Upper lobe of left lung (tissue), 6 donors: ENCODE results near the gene CDK16. TPM values are rescaled to one million over a fixed set of nuclear protein-coding genes. Genes with fewer than 3 reads are reported as not detected.

Source experiments
- ATAC-seq, 2 donors: fragments of 200-7000 bp; cut with Tn5 transposase; one replicate each; pipeline ENCODE4 v1.9.1; 2022; ENCODE audit warnings: mild to moderate bottlenecking in 2 of 2, moderate library complexity in 2 of 2; ENCODE audit not compliant: low FRiP score in 2 of 2
- DNase-seq, 2 donors: peaks; one replicate each; pipeline ENCODE4 v3.0.0-alpha.2; 2019 to 2020
- H3K27ac ChIP-seq, 4 donors: fragments of 200-600 bp; sonication (generic); one replicate each; pipeline ENCODE4 v1.5.1; 2016 to 2019
- H3K27me3 ChIP-seq, 4 donors: fragments of 200-600 bp; sonication (generic); one replicate each; pipeline ENCODE4 v1.5.1; 2017 to 2019
- H3K36me3 ChIP-seq, 4 donors: fragments of 200-600 bp; sonication (generic); one replicate each; pipeline ENCODE4 v1.5.1; 2016 to 2019
- H3K4me1 ChIP-seq, 4 donors: fragments of 200-600 bp; sonication (generic); one replicate each; pipeline ENCODE4 v1.5.1; 2018 to 2019
- H3K4me3 ChIP-seq, 4 donors: fragments of 200-600 bp; sonication (generic); one replicate each; pipeline ENCODE4 v1.5.1; 2017 to 2019; ENCODE audit warnings: mild to moderate bottlenecking in 2 of 4, moderate library complexity in 1 of 4
- H3K9me3 ChIP-seq, 4 donors: fragments of 200-600 bp; sonication (generic); one replicate each; pipeline ENCODE4 v1.5.1; 2018 to 2019
- EP300 ChIP-seq, 4 donors: sonication (generic); formaldehyde crosslinking; IDR thresholded peaks; one replicate each; pipeline ENCODE4 v1.5.1; 2017; ENCODE audit warnings: antibody characterized with exemption in 4 of 4, control low read depth in 2 of 4
- POLR2A ChIP-seq, 4 donors: fragments of 450-650 bp; IDR thresholded peaks; one replicate each; pipeline ENCODE4 v1.5.1; 2016 to 2017; ENCODE audit warnings: antibody characterized with exemption in 4 of 4, mild to moderate bottlenecking in 2 of 4
- POLR2AphosphoS5 ChIP-seq, 2 donors: sonication (generic); formaldehyde crosslinking; IDR thresholded peaks; one replicate each; pipeline ENCODE4 v1.5.1; 2017; ENCODE audit warnings: antibody characterized with exemption in 2 of 2
- WGBS, 2 donors: methylation state at CpG; one replicate each; pipeline ENCODE4 v1.1.5; 2017 to 2018; 5-methylcytosine and 5-hydroxymethylcytosine counted together
- total RNA-seq, 6 donors: library from RNA; depleted of rRNA in 4 of 6; stranded (reverse); fragments of >200 nt in 4 of 6; gene quantifications; one replicate each; pipeline versions ENCODE4 v1.1.0 to v1.2.1, GENCODE V29; 2016 to 2021
- TF ChIP-seq, protein P1 (sequence below), 6 experiments: fragments of 450-650 bp in 4 of 6; fragments of 200-600 bp in 2 of 6; sonication (generic) in 2 of 6; IDR thresholded peaks; one replicate each; pipeline ENCODE4 v1.5.1; 2016 to 2019; ENCODE audit warnings: antibody characterized with exemption in 6 of 6
- donor health status: DM: no; HTN: no; CAD: no; lungs with moderate emphysema.
- donor health status: DM: no; HTN: yes; CAD: no; lungs with severe emphysema.

CDK16 gene
- total RNA-seq, 6 donors from 2014 or later, result 59.2 to 91.0 (median 78.5) TPM

- Histone ChIP-seq H3K4me1 (no peaks in the 10 kb centered on the region), H3K27ac (no peak overlapping the region), H3K27me3 (no peaks in the 10 kb centered on the region), H3K36me3 (no peaks in the 10 kb centered on the region), H3K4me3 (no peak overlapping the region), H3K9me3 (no peaks in the 10 kb centered on the region)
- 61 to 70% methylated on average over 5 to 7 of the region's 7 CpGs for WGBS, 2 donors
- ATAC-seq (no peak), DNase-seq (no peak)
- TF ChIP-seq POLR2AphosphoS5 (IDR thresholded peaks at IDR 0.05) (no peak), EP300 (IDR thresholded peaks at IDR 0.05) (no peak), POLR2A (IDR thresholded peaks at IDR 0.05) (no peak)
- TF ChIP-seq, protein P1, sequence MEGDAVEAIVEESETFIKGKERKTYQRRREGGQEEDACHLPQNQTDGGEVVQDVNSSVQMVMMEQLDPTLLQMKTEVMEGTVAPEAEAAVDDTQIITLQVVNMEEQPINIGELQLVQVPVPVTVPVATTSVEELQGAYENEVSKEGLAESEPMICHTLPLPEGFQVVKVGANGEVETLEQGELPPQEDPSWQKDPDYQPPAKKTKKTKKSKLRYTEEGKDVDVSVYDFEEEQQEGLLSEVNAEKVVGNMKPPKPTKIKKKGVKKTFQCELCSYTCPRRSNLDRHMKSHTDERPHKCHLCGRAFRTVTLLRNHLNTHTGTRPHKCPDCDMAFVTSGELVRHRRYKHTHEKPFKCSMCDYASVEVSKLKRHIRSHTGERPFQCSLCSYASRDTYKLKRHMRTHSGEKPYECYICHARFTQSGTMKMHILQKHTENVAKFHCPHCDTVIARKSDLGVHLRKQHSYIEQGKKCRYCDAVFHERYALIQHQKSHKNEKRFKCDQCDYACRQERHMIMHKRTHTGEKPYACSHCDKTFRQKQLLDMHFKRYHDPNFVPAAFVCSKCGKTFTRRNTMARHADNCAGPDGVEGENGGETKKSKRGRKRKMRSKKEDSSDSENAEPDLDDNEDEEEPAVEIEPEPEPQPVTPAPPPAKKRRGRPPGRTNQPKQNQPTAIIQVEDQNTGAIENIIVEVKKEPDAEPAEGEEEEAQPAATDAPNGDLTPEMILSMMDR (IDR thresholded peaks at IDR 0.05), result no peak
These were observed 46.1 kb downstream of the CDK16 start for GRCh38 chrX:47264483-47265173.

DNA sequence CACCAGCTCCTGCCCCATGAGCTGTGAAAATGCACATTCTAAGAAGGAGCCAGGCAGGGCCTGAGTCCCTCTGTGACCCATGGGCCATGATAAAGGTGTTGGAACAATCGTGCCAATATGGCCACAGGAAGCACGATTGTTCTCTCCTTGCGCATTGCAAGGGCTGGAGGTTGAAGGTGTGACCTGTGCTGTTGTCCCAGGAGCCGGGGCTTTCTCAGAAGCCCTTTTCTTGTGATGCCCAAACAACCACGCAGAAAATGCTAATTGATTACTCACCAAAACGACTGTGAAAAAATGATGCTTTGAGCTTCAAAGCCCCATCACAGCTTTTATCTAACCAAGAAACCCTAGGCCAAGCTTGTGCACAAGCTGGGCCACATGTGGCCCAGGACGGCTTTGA, 48.2 kb downstream of the CDK16 start:
- ATAC-seq (no peak), DNase-seq (no peak)
- H3K9me3 ChIP-seq, result no peaks in the 10 kb centered on the region
- H3K4me3 ChIP-seq, result no peak overlapping the region
- no peak for TF ChIP-seq POLR2A (IDR thresholded peaks at IDR 0.05)
- TF ChIP-seq EP300 (IDR thresholded peaks at IDR 0.05), result no peak
- no peaks in the 10 kb centered on the region for H3K27me3 ChIP-seq
- no peaks in the 10 kb centered on the region for H3K4me1 ChIP-seq
- 73 to 83% methylated on average over 7 of the region's 7 CpGs for WGBS, 2 donors
- no peak overlapping the region for H3K27ac ChIP-seq
- no peaks in the 10 kb centered on the region for H3K36me3 ChIP-seq

DNA sequence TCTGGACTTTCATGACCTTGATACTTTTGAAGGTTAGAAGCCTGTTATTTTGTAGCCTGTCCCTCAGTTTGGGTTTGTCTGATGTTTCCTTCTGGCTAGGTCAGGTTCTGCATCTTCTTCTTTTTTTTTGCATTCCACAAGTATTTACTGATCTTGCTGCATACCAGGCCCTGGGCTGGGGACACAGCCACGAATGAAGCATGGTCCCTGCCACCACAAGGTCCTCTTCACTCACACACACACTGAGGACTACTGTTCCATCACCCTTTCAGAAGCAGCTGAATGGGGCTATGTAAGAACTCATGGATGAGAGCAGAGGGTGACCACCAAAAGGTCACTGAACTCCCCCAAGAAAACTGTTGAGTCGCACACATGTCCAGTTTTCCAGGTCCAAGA, 53.5 kb downstream of the CDK16 start:
- ATAC-seq (no peak), DNase-seq (no peak)
- H3K27ac ChIP-seq, result no peak overlapping the region
- H3K36me3 ChIP-seq, result no peaks in the 10 kb centered on the region
- 52 to 70% methylated on average over 2 of the region's 2 CpGs for WGBS, 2 donors
- TF ChIP-seq, protein P1 (IDR thresholded peaks at IDR 0.05), result no peak
- TF ChIP-seq POLR2AphosphoS5 (IDR thresholded peaks at IDR 0.05), result no peak
- no peak for TF ChIP-seq POLR2A (IDR thresholded peaks at IDR 0.05)
- no peaks in the 10 kb centered on the region for H3K4me1 ChIP-seq
- no peaks in the 10 kb centered on the region for H3K9me3 ChIP-seq
- H3K27me3 ChIP-seq, result no peaks in the 10 kb centered on the region
- H3K4me3 ChIP-seq, result no peak overlapping the region

DNA sequence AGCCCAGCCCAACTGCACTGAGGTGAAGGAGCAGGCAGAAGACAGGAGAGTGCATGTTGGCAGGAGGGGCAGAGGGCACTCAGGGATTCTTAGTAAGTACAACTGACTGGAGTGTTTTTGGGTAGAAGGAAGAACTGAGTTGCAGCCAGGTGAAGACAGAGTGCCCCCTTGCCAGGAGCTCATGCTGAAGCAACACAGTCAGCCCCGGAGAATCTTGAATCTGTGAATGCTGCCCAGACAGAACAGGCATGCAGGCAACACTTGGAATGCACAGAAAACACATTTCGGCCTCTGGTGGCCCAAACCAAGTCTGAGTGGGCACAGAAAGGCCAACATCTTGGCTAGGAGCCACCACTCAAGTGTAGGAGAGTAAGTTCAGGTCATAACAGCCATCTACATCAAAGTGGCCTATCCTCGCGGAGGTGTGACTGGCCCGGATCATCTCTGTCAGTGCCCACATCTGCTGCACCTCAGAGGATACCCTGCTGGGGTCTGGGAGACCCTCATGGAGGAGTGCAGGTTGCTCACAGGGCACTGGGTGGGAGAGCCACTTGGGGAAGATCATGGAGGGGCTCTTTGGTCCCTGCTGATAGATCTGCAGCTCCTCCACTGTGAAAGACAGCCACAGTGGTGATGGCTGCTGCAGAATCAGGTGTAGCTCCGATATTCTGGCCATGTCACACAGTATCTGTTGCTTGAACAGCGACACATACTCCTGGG, 54.7 kb downstream of the CDK16 start:
- TF ChIP-seq, protein P1 (IDR thresholded peaks at IDR 0.05), result no peak
- TF ChIP-seq POLR2AphosphoS5 (IDR thresholded peaks at IDR 0.05), result no peak
- no peak for TF ChIP-seq EP300 (IDR thresholded peaks at IDR 0.05)
- no peak for TF ChIP-seq POLR2A (IDR thresholded peaks at IDR 0.05)
- Histone ChIP-seq H3K4me1 (no peaks in the 10 kb centered on the region), H3K9me3 (no peaks in the 10 kb centered on the region), H3K4me3 (no peak overlapping the region), H3K27ac (no peak overlapping the region), H3K27me3 (no peaks in the 10 kb centered on the region), H3K36me3 (no peaks in the 10 kb centered on the region)
- DNase-seq, result no peak
- 66 to 67% methylated on average over 2 to 4 of the region's 7 CpGs for WGBS, 2 donors
- ATAC-seq, result peak in 1 of 2 donors; percentile 55

DNA sequence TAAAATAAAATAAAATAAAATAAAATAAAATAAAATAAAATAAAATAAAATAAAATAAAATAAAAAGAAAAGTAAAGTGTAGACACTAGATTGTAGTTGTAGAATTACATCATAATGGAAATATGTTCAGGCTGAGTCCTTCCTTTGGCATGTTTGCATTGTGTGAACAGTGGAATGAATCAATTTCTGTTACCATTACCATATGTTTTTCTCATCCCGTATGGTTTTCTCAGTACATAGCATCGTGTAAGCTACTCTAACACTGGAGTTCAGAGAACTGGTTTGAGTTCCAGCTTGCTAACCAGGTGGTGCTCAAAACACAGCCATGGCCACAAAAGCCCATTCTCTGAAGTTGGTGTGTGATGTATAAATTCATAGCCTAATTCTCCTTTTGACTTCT, 60.2 kb downstream of the CDK16 start:
- Histone ChIP-seq H3K4me1 (no peaks in the 10 kb centered on the region), H3K4me3 (no peak overlapping the region), H3K27me3 (no peaks in the 10 kb centered on the region), H3K36me3 (no peaks in the 10 kb centered on the region), H3K27ac (no peak overlapping the region), H3K9me3 (no peaks in the 10 kb centered on the region)
- DNase-seq, result no peak
- ATAC-seq, result no peak
- WGBS, 2 donors, result 60 to 74% methylated on average over 2 of the region's 2 CpGs
- TF ChIP-seq, protein P1 (IDR thresholded peaks at IDR 0.05), result no peak
- TF ChIP-seq POLR2A (IDR thresholded peaks at IDR 0.05) (no peak), POLR2AphosphoS5 (IDR thresholded peaks at IDR 0.05) (no peak), EP300 (IDR thresholded peaks at IDR 0.05) (no peak)

Other genes starting within 250 kb of the CDK16 start
- gene RGN, start 140.2 kb upstream of the CDK16 start, total RNA-seq, result 10 to 100 TPM in 3 of 6 donors, 1 to 10 TPM in 3; 7.3 to 51.3 (median 9.6) TPM
- gene NDUFB11, start 74.0 kb upstream of the CDK16 start, total RNA-seq, result 10 to 100 TPM; 41.9 to 77.5 (median 66.7) TPM
- 10 to 100 TPM; 29.2 to 59.7 (median 32.5) TPM for gene RBM10, start 73.5 kb upstream of the CDK16 start, total RNA-seq
- 100 to 1,000 TPM; 128 to 186 (median 173) TPM for gene UBA1, start 24.9 kb upstream of the CDK16 start, total RNA-seq
- gene USP11, start 14.3 kb downstream of the CDK16 start, total RNA-seq, result 100 to 1,000 TPM in 1 of 6 donors, 10 to 100 TPM in 5; 42.9 to 103 (median 60.0) TPM
- gene ZNF157, start 151.9 kb downstream of the CDK16 start, total RNA-seq, result 1 to 10 TPM in 2 of 6 donors, under 1 TPM in 1, not detected in 3; 0.15 to 1.9 (median 1.0) TPM